ENCODE results near the gene HNRNPM. TPM values are rescaled to one million over a fixed set of nuclear protein-coding genes. Genes with fewer than 3 reads are reported as not detected.
"Not testable (repeated sequence)": the region's sequence is repeated elsewhere in the genome, so short reads cannot be mapped to it uniquely, and the experiment has no call there.

The HNRNPM gene
- total RNA-seq, 4 donors from 2014 or later: 103 to 126 (median 116) TPM

- Histone ChIP-seq H3K4me1 (peaks cover 16 to 31% (median 18%) of the 10 kb centered on the region in 4 donors), H3K9me3 (no peaks in the 10 kb centered on the region), H3K36me3 (peaks cover 34 to 75% (median 64%) of the 10 kb centered on the region in 4 donors), H3K27ac (replicated peaks in 1 of 4) (no peak overlapping the region), H3K4me3 (no peak overlapping the region), H3K27me3 (no peaks in the 10 kb centered on the region)
- TF ChIP-seq POLR2A (IDR thresholded peaks at IDR 0.05; ENCODE audit: low read depth): no peak
- TF ChIP-seq POLR2AphosphoS5 (IDR thresholded peaks at IDR 0.05): no peak
- no peak for TF ChIP-seq EP300 (IDR thresholded peaks at IDR 0.05)
- TF ChIP-seq, protein P1, sequence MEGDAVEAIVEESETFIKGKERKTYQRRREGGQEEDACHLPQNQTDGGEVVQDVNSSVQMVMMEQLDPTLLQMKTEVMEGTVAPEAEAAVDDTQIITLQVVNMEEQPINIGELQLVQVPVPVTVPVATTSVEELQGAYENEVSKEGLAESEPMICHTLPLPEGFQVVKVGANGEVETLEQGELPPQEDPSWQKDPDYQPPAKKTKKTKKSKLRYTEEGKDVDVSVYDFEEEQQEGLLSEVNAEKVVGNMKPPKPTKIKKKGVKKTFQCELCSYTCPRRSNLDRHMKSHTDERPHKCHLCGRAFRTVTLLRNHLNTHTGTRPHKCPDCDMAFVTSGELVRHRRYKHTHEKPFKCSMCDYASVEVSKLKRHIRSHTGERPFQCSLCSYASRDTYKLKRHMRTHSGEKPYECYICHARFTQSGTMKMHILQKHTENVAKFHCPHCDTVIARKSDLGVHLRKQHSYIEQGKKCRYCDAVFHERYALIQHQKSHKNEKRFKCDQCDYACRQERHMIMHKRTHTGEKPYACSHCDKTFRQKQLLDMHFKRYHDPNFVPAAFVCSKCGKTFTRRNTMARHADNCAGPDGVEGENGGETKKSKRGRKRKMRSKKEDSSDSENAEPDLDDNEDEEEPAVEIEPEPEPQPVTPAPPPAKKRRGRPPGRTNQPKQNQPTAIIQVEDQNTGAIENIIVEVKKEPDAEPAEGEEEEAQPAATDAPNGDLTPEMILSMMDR (IDR thresholded peaks at IDR 0.05): no peak
- intact Hi-C loops (cut with DNase I): no loop called here
- DNase-seq (ENCODE audit: extremely low spot score): no peak
- 97% methylated on average over 15 of the region's 21 CpGs for WGBS
Measured at GRCh38 chr19:8401981-8402411, 42.8 kb upstream of the HNRNPM start.

- Histone ChIP-seq H3K4me1 (peaks cover 3 to 19% (median 6%) of the 10 kb centered on the region in 4 donors), H3K4me3 (no peak overlapping the region), H3K27me3 (no peaks in the 10 kb centered on the region), H3K27ac (replicated peaks in 1 of 4) (no peak overlapping the region), H3K9me3 (no peaks in the 10 kb centered on the region), H3K36me3 (peaks cover 34 to 75% (median 62%) of the 10 kb centered on the region in 4 donors)
- TF ChIP-seq, protein P1 (IDR thresholded peaks at IDR 0.05): no peak
- no peak for TF ChIP-seq EP300 (IDR thresholded peaks at IDR 0.05)
- intact Hi-C loops (cut with DNase I): no loop called here
- DNase-seq (ENCODE audit: extremely low spot score): no peak
- WGBS: 84% methylated on average over 24 of the region's 44 CpGs
Measured at GRCh38 chr19:8403098-8403819, 41.5 kb upstream of the HNRNPM start.

DNA sequence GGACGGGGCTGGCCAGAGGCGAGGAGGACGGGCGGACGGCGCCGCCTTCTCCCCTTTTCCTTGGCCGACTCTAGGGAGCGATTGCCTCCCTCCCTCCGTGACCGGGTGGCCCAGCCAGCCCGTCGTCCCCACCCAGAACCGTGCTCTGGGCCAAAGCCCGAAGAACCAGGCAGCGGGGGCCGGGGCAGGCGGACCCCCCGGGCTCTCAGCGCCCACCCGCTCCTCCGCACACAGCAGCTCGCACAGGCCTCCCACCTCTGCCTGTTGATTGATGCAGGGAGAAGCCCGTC, 41.0 kb upstream of the HNRNPM start:
- intact Hi-C loops (cut with DNase I): no loop called here
- peaks cover 0 to 14% (median 2%) of the 10 kb centered on the region in 4 donors for H3K4me1 ChIP-seq
- DNase-seq (ENCODE audit: extremely low spot score): no peak
- no peak overlapping the region for H3K4me3 ChIP-seq
- H3K36me3 ChIP-seq: peaks cover 34 to 75% (median 62%) of the 10 kb centered on the region in 4 donors
- 86% methylated on average over 12 of the region's 24 CpGs for WGBS
- TF ChIP-seq POLR2A (IDR thresholded peaks at IDR 0.05; ENCODE audit: low read depth) (no peak), EP300 (IDR thresholded peaks at IDR 0.05) (no peak), POLR2AphosphoS5 (IDR thresholded peaks at IDR 0.05) (no peak)
- TF ChIP-seq, protein P1 (IDR thresholded peaks at IDR 0.05): no peak
- no peak overlapping the region for H3K27ac ChIP-seq (replicated peaks in 1 of 4)
- no peaks in the 10 kb centered on the region for H3K27me3 ChIP-seq
- H3K9me3 ChIP-seq: no peaks in the 10 kb centered on the region

GRCh38 chr19:8404391-8405151, 40.2 kb upstream of the HNRNPM start:
- Histone ChIP-seq H3K4me1 (peaks cover 0 to 9% (median 2%) of the 10 kb centered on the region in 4 donors), H3K27me3 (no peaks in the 10 kb centered on the region), H3K27ac (replicated peaks in 1 of 4) (no peak overlapping the region), H3K36me3 (peaks cover 32 to 69% (median 57%) of the 10 kb centered on the region in 4 donors), H3K9me3 (no peaks in the 10 kb centered on the region), H3K4me3 (no peak overlapping the region)
- intact Hi-C loops (cut with DNase I): no loop called here
- TF ChIP-seq, protein P1 (IDR thresholded peaks at IDR 0.05): no peak
- no peak for TF ChIP-seq POLR2A (IDR thresholded peaks at IDR 0.05; ENCODE audit: low read depth)
- TF ChIP-seq POLR2AphosphoS5 (IDR thresholded peaks at IDR 0.05): no peak
- TF ChIP-seq EP300 (IDR thresholded peaks at IDR 0.05): no peak
- no peak for DNase-seq (ENCODE audit: extremely low spot score)
- WGBS: 87% methylated on average over 16 of the region's 18 CpGs

- H3K4me1 ChIP-seq: peaks cover 16 to 32% (median 27%) of the 10 kb centered on the region in 4 donors
- 85% methylated on average over 13 of the region's 13 CpGs for WGBS
- H3K27me3 ChIP-seq; DNase-seq (ENCODE audit: extremely low spot score); H3K36me3 ChIP-seq; H3K27ac ChIP-seq (replicated peaks in 1 of 4); H3K9me3 ChIP-seq; H3K4me3 ChIP-seq: not testable (repeated sequence)
- intact Hi-C loops (cut with DNase I): loop anchor here (5.0 kb wide), 1 partner anchor 37 kb away; no protein-coding TSS in a partner anchor
Measured at GRCh38 chr19:8410718-8411117, 34.1 kb upstream of the HNRNPM start.

Measured in esophagus muscularis mucosa (tissue), 4 donors.